Lower leg skin (tissue), 4 donors: ENCODE measurements around the gene DENND2C. TPM values are rescaled to one million over a fixed set of nuclear protein-coding genes. Genes with fewer than 3 reads are reported as not detected.

Source experiments
- DNase-seq, 2 donors: peaks; one replicate each; pipeline ENCODE4 v3.0.0-alpha.2; 2019; ENCODE audit warnings: low spot score in 2 of 2
- H3K4me3 ChIP-seq: fragments of 200-600 bp; sonication (generic); 2 replicates; pipeline ENCODE4 v1.5.1; 2017; ENCODE audit warnings: mild to moderate bottlenecking, low read depth; ENCODE audit not compliant: poor library complexity, severe bottlenecking
- POLR2A ChIP-seq, 2 donors: fragments of 450-650 bp; IDR thresholded peaks; one replicate each; pipeline ENCODE4 v1.6.1; 2016 to 2017; ENCODE audit warnings: antibody characterized with exemption in 2 of 2, mild to moderate bottlenecking in 1 of 2, moderate library complexity in 1 of 2
- WGBS, 2 donors: methylation state at CpG; one replicate each; pipeline ENCODE4 v1.1.5; 2018; 5-methylcytosine and 5-hydroxymethylcytosine counted together
- intact Hi-C: fragments of 100-400 bp; cut with DNase I; formaldehyde crosslinking; loops from one replicate; pipeline ENCODE4 v1.15.0; 2023; ENCODE audit warnings: low total_unique reads
- total RNA-seq, 4 donors: library from RNA; depleted of rRNA; stranded (reverse); fragments of >200 nt; gene quantifications; one replicate each; pipeline ENCODE4 v1.1.0, GENCODE V29; 2016
- TF ChIP-seq, protein P1 (sequence below), 3 donors: fragments of 450-650 bp; IDR thresholded peaks; one replicate each; pipeline ENCODE4 v1.5.1; 2016; ENCODE audit warnings: antibody characterized with exemption in 3 of 3, mild to moderate bottlenecking in 3 of 3, moderate library complexity in 2 of 3

DENND2C gene
- total RNA-seq, 4 donors from 2014 or later: 43.0 to 61.2 (median 52.5) TPM

- TF ChIP-seq, protein P1, sequence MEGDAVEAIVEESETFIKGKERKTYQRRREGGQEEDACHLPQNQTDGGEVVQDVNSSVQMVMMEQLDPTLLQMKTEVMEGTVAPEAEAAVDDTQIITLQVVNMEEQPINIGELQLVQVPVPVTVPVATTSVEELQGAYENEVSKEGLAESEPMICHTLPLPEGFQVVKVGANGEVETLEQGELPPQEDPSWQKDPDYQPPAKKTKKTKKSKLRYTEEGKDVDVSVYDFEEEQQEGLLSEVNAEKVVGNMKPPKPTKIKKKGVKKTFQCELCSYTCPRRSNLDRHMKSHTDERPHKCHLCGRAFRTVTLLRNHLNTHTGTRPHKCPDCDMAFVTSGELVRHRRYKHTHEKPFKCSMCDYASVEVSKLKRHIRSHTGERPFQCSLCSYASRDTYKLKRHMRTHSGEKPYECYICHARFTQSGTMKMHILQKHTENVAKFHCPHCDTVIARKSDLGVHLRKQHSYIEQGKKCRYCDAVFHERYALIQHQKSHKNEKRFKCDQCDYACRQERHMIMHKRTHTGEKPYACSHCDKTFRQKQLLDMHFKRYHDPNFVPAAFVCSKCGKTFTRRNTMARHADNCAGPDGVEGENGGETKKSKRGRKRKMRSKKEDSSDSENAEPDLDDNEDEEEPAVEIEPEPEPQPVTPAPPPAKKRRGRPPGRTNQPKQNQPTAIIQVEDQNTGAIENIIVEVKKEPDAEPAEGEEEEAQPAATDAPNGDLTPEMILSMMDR (IDR thresholded peaks at IDR 0.05): no peak
- no peak for TF ChIP-seq POLR2A (IDR thresholded peaks at IDR 0.05)
- intact Hi-C loops: no loop called here
These were observed 46.1 kb upstream of the DENND2C start for GRCh38 chr1:114715952-114716303.

GRCh38 chr1:114712977-114713376 is 43.1 kb upstream of the DENND2C start:
- WGBS, 2 donors: 82 to 85% methylated on average over 4 of the region's 4 CpGs
- intact Hi-C loops: no loop called here
- TF ChIP-seq, protein P1 (IDR thresholded peaks at IDR 0.05): no peak
- no peak for TF ChIP-seq POLR2A (IDR thresholded peaks at IDR 0.05)
- DNase-seq: no peak
- H3K4me3 ChIP-seq: no peak overlapping the region

More at GRCh38 chr1:114715952-114716303, 46.1 kb upstream of the DENND2C start:
- 27 to 30% methylated on average over 4 of the region's 4 CpGs for WGBS, 2 donors
- no peak for DNase-seq
- H3K4me3 ChIP-seq: peak overlapping the region; percentile 95

- DNase-seq: no peak
- no peak for TF ChIP-seq POLR2A (IDR thresholded peaks at IDR 0.05)
- TF ChIP-seq, protein P1 (IDR thresholded peaks at IDR 0.05): no peak
- H3K4me3 ChIP-seq: no peak overlapping the region
- 93 to 95% methylated on average over 3 of the region's 3 CpGs for WGBS, 2 donors
- intact Hi-C loops: no loop called here
These were observed 40.5 kb upstream of the DENND2C start for GRCh38 chr1:114710360-114710759.

DNA sequence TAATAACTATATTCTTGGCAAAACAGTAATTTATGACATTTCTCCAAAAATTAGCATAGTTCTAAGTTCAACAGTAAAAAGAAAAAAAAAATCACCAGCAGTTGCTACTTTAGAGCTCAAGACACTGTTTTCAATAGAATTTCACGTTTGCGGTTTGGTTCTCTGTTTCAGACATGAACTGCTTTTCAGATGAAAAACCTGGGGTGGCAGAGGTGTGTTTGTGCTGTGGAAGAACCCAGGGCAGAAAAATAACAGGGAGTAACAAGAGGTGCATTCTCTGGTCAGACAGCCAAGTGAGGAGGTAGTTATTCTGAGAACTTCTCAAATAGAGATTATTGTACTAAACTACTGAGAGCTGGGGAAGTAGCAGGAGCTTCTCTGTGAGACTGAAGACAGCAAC is 37.8 kb upstream of the DENND2C start:
- no peak overlapping the region for H3K4me3 ChIP-seq
- intact Hi-C loops: no loop called here
- no peak for TF ChIP-seq POLR2A (IDR thresholded peaks at IDR 0.05)
- TF ChIP-seq, protein P1 (IDR thresholded peaks at IDR 0.05): no peak
- WGBS, 2 donors: 83 to 90% methylated on average over 2 of the region's 2 CpGs
- no peak for DNase-seq

DNA sequence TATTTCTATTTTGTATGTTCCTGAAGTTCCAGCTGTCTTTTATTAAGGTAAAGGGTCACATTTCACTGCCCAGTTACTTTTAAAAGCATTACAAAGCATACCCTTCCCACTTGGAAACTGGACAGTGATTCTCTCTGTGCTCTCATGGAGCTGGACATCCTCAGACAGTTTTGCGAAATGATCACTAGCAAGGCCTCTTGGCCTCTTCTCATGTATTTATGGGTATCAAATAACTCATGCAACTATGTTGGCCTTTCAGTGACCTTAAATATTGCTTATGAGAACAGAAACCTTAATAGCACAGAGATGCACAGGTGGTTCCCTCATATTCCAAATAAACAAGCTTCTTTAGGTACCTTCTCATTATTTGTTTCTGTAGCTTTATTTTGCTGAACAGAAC is 33.4 kb upstream of the DENND2C start:
- TF ChIP-seq, protein P1 (IDR thresholded peaks at IDR 0.05): no peak
- no peak for TF ChIP-seq POLR2A (IDR thresholded peaks at IDR 0.05)
- no peak overlapping the region for H3K4me3 ChIP-seq
- intact Hi-C loops: no loop called here
- DNase-seq: no peak
- 97% methylated on average over 1 of the region's 1 CpG for WGBS, 2 donors

- TF ChIP-seq, protein P1 (IDR thresholded peaks at IDR 0.05): no peak
- TF ChIP-seq POLR2A (IDR thresholded peaks at IDR 0.05): no peak
- intact Hi-C loops: no loop called here
- H3K4me3 ChIP-seq: no peak overlapping the region
- 77 to 82% methylated on average over 5 of the region's 5 CpGs for WGBS, 2 donors
- DNase-seq: no peak
These were observed 32.9 kb upstream of the DENND2C start for GRCh38 chr1:114702737-114703136.
